ENCODE results near the gene SYDE2.

SYDE2 gene

GRCh38 chr1:85132078-85132720 is 68.6 kb downstream of the SYDE2 start:
- no peak for DNase-seq (ENCODE audit: low read depth in 2 of 2, low spot score in 1 of 2)

- no peak for DNase-seq (ENCODE audit: low read depth in 2 of 2, low spot score in 1 of 2)
Observed at GRCh38 chr1:85128316-85128715, 72.5 kb downstream of the SYDE2 start.

- DNase-seq (ENCODE audit: low read depth in 2 of 2, low spot score in 1 of 2) = no peak
Observed at GRCh38 chr1:85125891-85126290, 74.9 kb downstream of the SYDE2 start.

GRCh38 chr1:85124091-85124490 is 76.7 kb downstream of the SYDE2 start:
- DNase-seq (ENCODE audit: low read depth in 2 of 2, low spot score in 1 of 2) = no peak

GRCh38 chr1:85122169-85122568 is 78.6 kb downstream of the SYDE2 start:
- DNase-seq (ENCODE audit: low read depth in 2 of 2, low spot score in 1 of 2) = no peak

GRCh38 chr1:85121744-85122143 is 79.1 kb downstream of the SYDE2 start:
- DNase-seq (ENCODE audit: low read depth in 2 of 2, low spot score in 1 of 2) = no peak

- no peak for DNase-seq (ENCODE audit: low read depth in 2 of 2, low spot score in 1 of 2)
Observed at GRCh38 chr1:85118751-85119150, 82.1 kb downstream of the SYDE2 start.

- no peak for DNase-seq (ENCODE audit: low read depth in 2 of 2, low spot score in 1 of 2)
Observed at GRCh38 chr1:85116856-85117255, 84.0 kb downstream of the SYDE2 start.

GRCh38 chr1:85115933-85116332 is 84.9 kb downstream of the SYDE2 start:
- DNase-seq (ENCODE audit: low read depth in 2 of 2, low spot score in 1 of 2) = no peak

- DNase-seq (ENCODE audit: low read depth in 2 of 2, low spot score in 1 of 2) = no peak
Observed at GRCh38 chr1:85111695-85112094, 89.1 kb downstream of the SYDE2 start.

- DNase-seq (ENCODE audit: low read depth in 2 of 2, low spot score in 1 of 2) = no peak
Observed at GRCh38 chr1:85109475-85109874, 91.3 kb downstream of the SYDE2 start.
